Cardiac muscle cell (in vitro differentiated cells and primary cell): ENCODE results near the gene POMT2. TPM values are rescaled to one million over a fixed set of nuclear protein-coding genes. Genes with fewer than 3 reads are reported as not detected.
A peak's percentile ranks its signal among the peaks of the same experiment; 100 is the strongest.

ENCODE experiments used
- DNase-seq, 2 donors: peaks; one replicate each; pipeline versions ENCODE4 v3.0.0 to v3.0.0-alpha.2; 2010 to 2017; ENCODE audit warnings: low read depth in 1 of 2, low spot score in 1 of 2
- H3K27ac ChIP-seq: fragments of 200-600 bp; sonication (generic); 2 replicates; pipeline ENCODE4 v1.5.1; 2016
- H3K27me3 ChIP-seq: fragments of 200-600 bp; sonication (generic); 2 replicates; pipeline ENCODE4 v1.6.0; 2016; ENCODE audit warnings: control low read depth
- H3K36me3 ChIP-seq: fragments of 200-600 bp; sonication (generic); 2 replicates; pipeline ENCODE4 v1.5.1; 2016; ENCODE audit warnings: control low read depth
- H3K4me1 ChIP-seq: fragments of 200-600 bp; sonication (generic); 2 replicates; pipeline ENCODE4 v1.8.1; 2017; ENCODE audit warnings: low read depth, mild to moderate bottlenecking, mixed run types
- H3K4me3 ChIP-seq: fragments of 200-600 bp; sonication (generic); 2 replicates; pipeline ENCODE4 v1.5.1; 2016; ENCODE audit warnings: mild to moderate bottlenecking
- H3K9me3 ChIP-seq: fragments of 200-600 bp; sonication (generic); 2 replicates; pipeline ENCODE4 v1.5.1; 2017; ENCODE audit warnings: low read depth, mild to moderate bottlenecking, control low read depth
- CTCF ChIP-seq: IDR thresholded peaks from 2 replicates; pipeline ENCODE4 v1.5.1; 2012; ENCODE audit warnings: low read depth, mild to moderate bottlenecking, low read length
- polyA plus RNA-seq: library from polyadenylated mRNA; unstranded; fragments of >200 nt; fragmentation: Nextera tagmentation; extraction: Ambion mirVana; gene quantifications from 2 replicates; pipeline ENCODE4 v1.2.1, GENCODE V29; 2016
- total RNA-seq: library from RNA; depleted of rRNA; stranded (reverse); fragments of >200 nt; gene quantifications from 2 replicates; pipeline ENCODE4 v1.2.3, GENCODE V29; 2016

POMT2 gene
- total and polyA plus RNA-seq, 2 experiments from 2014 or later, result 29.2 to 40.8 TPM

GRCh38 chr14:77301103-77301502 is 19.6 kb downstream of the POMT2 start:
- H3K4me3 ChIP-seq, result no peak overlapping the region
- peaks cover 3% of the 10 kb centered on the region for H3K4me1 ChIP-seq
- H3K36me3 ChIP-seq, result peaks cover 20% of the 10 kb centered on the region
- no peaks in the 10 kb centered on the region for H3K27me3 ChIP-seq
- no peaks in the 10 kb centered on the region for H3K9me3 ChIP-seq
- H3K27ac ChIP-seq, result no peak overlapping the region
- TF ChIP-seq CTCF, result peak; percentile 94
- peak; percentile 85 to 89 for DNase-seq

- no peak overlapping the region for H3K27ac ChIP-seq
- no peaks in the 10 kb centered on the region for H3K27me3 ChIP-seq
- no peak overlapping the region for H3K4me3 ChIP-seq
- peaks cover 3% of the 10 kb centered on the region for H3K4me1 ChIP-seq
- peaks cover 17% of the 10 kb centered on the region for H3K36me3 ChIP-seq
- no peak for DNase-seq
- no peaks in the 10 kb centered on the region for H3K9me3 ChIP-seq
- TF ChIP-seq CTCF, result no peak
Measured at GRCh38 chr14:77299771-77300170, 20.9 kb downstream of the POMT2 start.

- H3K36me3 ChIP-seq, result peaks cover 17% of the 10 kb centered on the region
Measured at GRCh38 chr14:77296906-77297305, 23.8 kb downstream of the POMT2 start.

GRCh38 chr14:77296155-77296554 is 24.5 kb downstream of the POMT2 start:
- no peaks in the 10 kb centered on the region for H3K9me3 ChIP-seq
- TF ChIP-seq CTCF, result no peak
- no peak overlapping the region for H3K27ac ChIP-seq
- DNase-seq, result peak in 1 of 2 donors; percentile 17
- no peak overlapping the region for H3K4me3 ChIP-seq
- peaks cover 17% of the 10 kb centered on the region for H3K36me3 ChIP-seq
- H3K27me3 ChIP-seq, result no peaks in the 10 kb centered on the region
- H3K4me1 ChIP-seq, result peaks cover 3% of the 10 kb centered on the region

More at GRCh38 chr14:77296906-77297305, 23.8 kb downstream of the POMT2 start:
- no peak overlapping the region for H3K4me3 ChIP-seq
- DNase-seq, result no peak
- no peak for TF ChIP-seq CTCF
- H3K9me3 ChIP-seq, result no peaks in the 10 kb centered on the region
- H3K27ac ChIP-seq, result no peak overlapping the region
- peaks cover 3% of the 10 kb centered on the region for H3K4me1 ChIP-seq
- no peaks in the 10 kb centered on the region for H3K27me3 ChIP-seq

- Histone ChIP-seq H3K4me3 (no peak overlapping the region), H3K27me3 (no peaks in the 10 kb centered on the region), H3K9me3 (no peaks in the 10 kb centered on the region), H3K36me3 (peaks cover 17% of the 10 kb centered on the region), H3K27ac (no peak overlapping the region), H3K4me1 (no peaks in the 10 kb centered on the region)
- no peak for DNase-seq
- TF ChIP-seq CTCF, result no peak
Measured at GRCh38 chr14:77290705-77291104, 30.0 kb downstream of the POMT2 start.

- no peak overlapping the region for H3K27ac ChIP-seq
- no peak for DNase-seq
- no peaks in the 10 kb centered on the region for H3K4me1 ChIP-seq
- H3K27me3 ChIP-seq, result no peaks in the 10 kb centered on the region
- no peak for TF ChIP-seq CTCF
- H3K36me3 ChIP-seq, result peaks cover 39% of the 10 kb centered on the region
- H3K4me3 ChIP-seq, result no peak overlapping the region
- no peaks in the 10 kb centered on the region for H3K9me3 ChIP-seq
Measured at GRCh38 chr14:77286576-77286975, 34.1 kb downstream of the POMT2 start.
